Measurements from ENCODE around the gene TMEM51. TPM values are rescaled to one million over a fixed set of nuclear protein-coding genes. Genes with fewer than 3 reads are reported as not detected.

The TMEM51 gene
- total and polyA plus RNA-seq, 4 donors = 1.3 to 8.8 (median 4.6) TPM

- no peaks in the 10 kb centered on the region for H3K9me3 ChIP-seq (ENCODE audit: control insufficient read depth, low read length)
- no peak overlapping the region for H3K27ac ChIP-seq (ENCODE audit: low read depth in 1 of 2, low read length in 2 of 2)
- intact Hi-C loops (cut with DNase I) = loop anchor here (2.0 to 5.0 kb wide), 2 partner anchors 47 to 51 kb away; no protein-coding TSS in a partner anchor
- ATAC-seq (ENCODE audit: low FRiP score) (no peak), DNase-seq (peak in 1 of 2 donors; percentile 46)
- H3K4me3 ChIP-seq (ENCODE audit: low read length in 2 of 2) = no peak overlapping the region
- 70 to 80% methylated on average over 6 of the region's 6 CpGs for WGBS, 2 donors
- H3K4me1 ChIP-seq (ENCODE audit: control insufficient read depth in 1 of 2, insufficient read depth in 2 of 2, low read length in 2 of 2) = peaks cover 2 to 7% of the 10 kb centered on the region in 2 donors
- no peaks in the 10 kb centered on the region for H3K27me3 ChIP-seq (ENCODE audit: control insufficient read depth in 1 of 2, insufficient read depth in 2 of 2, low read length in 1 of 2)
- H3K36me3 ChIP-seq (ENCODE audit: control insufficient read depth in 1 of 2, insufficient read depth in 2 of 2, low read length in 1 of 2) = no peaks in the 10 kb centered on the region
These were observed 54.4 kb downstream of the TMEM51 start for GRCh38 chr1:15207829-15208429.

GRCh38 chr1:15210651-15211375 is 57.3 kb downstream of the TMEM51 start:
- no peak overlapping the region for H3K4me3 ChIP-seq (ENCODE audit: low read length in 2 of 2)
- 19 to 26% methylated on average over 7 of the region's 7 CpGs for WGBS, 2 donors

GRCh38 chr1:15211424-15211823 is 57.9 kb downstream of the TMEM51 start:
- Histone ChIP-seq H3K4me3 (ENCODE audit: low read length in 2 of 2) (no peak overlapping the region), H3K27me3 (ENCODE audit: control insufficient read depth in 1 of 2, insufficient read depth in 2 of 2, low read length in 1 of 2) (no peaks in the 10 kb centered on the region), H3K4me1 (ENCODE audit: control insufficient read depth in 1 of 2, insufficient read depth in 2 of 2, low read length in 2 of 2) (peaks cover 2 to 7% of the 10 kb centered on the region in 2 donors), H3K9me3 (ENCODE audit: control insufficient read depth, low read length) (no peaks in the 10 kb centered on the region), H3K27ac (ENCODE audit: low read depth in 1 of 2, low read length in 2 of 2) (no peak overlapping the region), H3K36me3 (ENCODE audit: control insufficient read depth in 1 of 2, insufficient read depth in 2 of 2, low read length in 1 of 2) (no peaks in the 10 kb centered on the region)
- 87 to 92% methylated on average over 3 of the region's 3 CpGs for WGBS, 2 donors
- DNase-seq = no peak
- ATAC-seq (ENCODE audit: low FRiP score) = no peak
- intact Hi-C loops (cut with DNase I) = loop anchor here (5.0 kb wide), 2 partner anchors 36 to 59 kb away; partner anchors contain the start of genes FHAD1 (in 1 of the 2) and TMEM51 (in 1 of the 2)

More at GRCh38 chr1:15210651-15211375, 57.3 kb downstream of the TMEM51 start:
- H3K36me3 ChIP-seq (ENCODE audit: control insufficient read depth in 1 of 2, insufficient read depth in 2 of 2, low read length in 1 of 2) = no peaks in the 10 kb centered on the region
- ATAC-seq (ENCODE audit: low FRiP score) (peak; percentile 47), DNase-seq (peak in 1 of 2 donors; percentile 43)
- intact Hi-C loops (cut with DNase I) = loop anchor here (5.0 kb wide), 2 partner anchors 36 to 59 kb away; partner anchors contain the start of genes FHAD1 (in 1 of the 2) and TMEM51 (in 1 of the 2)
- no peaks in the 10 kb centered on the region for H3K27me3 ChIP-seq (ENCODE audit: control insufficient read depth in 1 of 2, insufficient read depth in 2 of 2, low read length in 1 of 2)
- H3K9me3 ChIP-seq (ENCODE audit: control insufficient read depth, low read length) = no peaks in the 10 kb centered on the region
- H3K27ac ChIP-seq (ENCODE audit: low read depth in 1 of 2, low read length in 2 of 2) = peak overlapping the region; percentile 21 to 52
- peaks cover 2 to 7% of the 10 kb centered on the region in 2 donors for H3K4me1 ChIP-seq (ENCODE audit: control insufficient read depth in 1 of 2, insufficient read depth in 2 of 2, low read length in 2 of 2)

- Histone ChIP-seq H3K36me3 (ENCODE audit: control insufficient read depth in 1 of 2, insufficient read depth in 2 of 2, low read length in 1 of 2) (no peaks in the 10 kb centered on the region), H3K4me3 (ENCODE audit: low read length in 2 of 2) (no peak overlapping the region), H3K4me1 (ENCODE audit: control insufficient read depth in 1 of 2, insufficient read depth in 2 of 2, low read length in 2 of 2) (peaks cover 2 to 7% of the 10 kb centered on the region in 2 donors), H3K9me3 (ENCODE audit: control insufficient read depth, low read length) (no peaks in the 10 kb centered on the region), H3K27me3 (ENCODE audit: control insufficient read depth in 1 of 2, insufficient read depth in 2 of 2, low read length in 1 of 2) (no peaks in the 10 kb centered on the region), H3K27ac (ENCODE audit: low read depth in 1 of 2, low read length in 2 of 2) (peak overlapping the region in 1 of 2 donors; percentile 12)
- DNase-seq (peak in 1 of 2 donors; percentile 31), ATAC-seq (ENCODE audit: low FRiP score) (no peak)
- intact Hi-C loops (cut with DNase I) = loop anchor here (5.0 kb wide), 2 partner anchors 35 to 60 kb away; partner anchors contain the start of genes FHAD1 (in 1 of the 2) and TMEM51 (in 1 of the 2)
- WGBS, 2 donors = 36 to 38% methylated on average over 17 of the region's 17 CpGs
These were observed 58.8 kb downstream of the TMEM51 start for GRCh38 chr1:15212216-15212953.

GRCh38 chr1:15212954-15213291 is 59.4 kb downstream of the TMEM51 start:
- H3K9me3 ChIP-seq (ENCODE audit: control insufficient read depth, low read length) = no peaks in the 10 kb centered on the region
- peak; percentile 11 for ATAC-seq (ENCODE audit: low FRiP score)
- no peaks in the 10 kb centered on the region for H3K27me3 ChIP-seq (ENCODE audit: control insufficient read depth in 1 of 2, insufficient read depth in 2 of 2, low read length in 1 of 2)
- H3K36me3 ChIP-seq (ENCODE audit: control insufficient read depth in 1 of 2, insufficient read depth in 2 of 2, low read length in 1 of 2) = no peaks in the 10 kb centered on the region
- peaks cover 2 to 7% of the 10 kb centered on the region in 2 donors for H3K4me1 ChIP-seq (ENCODE audit: control insufficient read depth in 1 of 2, insufficient read depth in 2 of 2, low read length in 2 of 2)
- no peak for DNase-seq
- H3K4me3 ChIP-seq (ENCODE audit: low read length in 2 of 2) = no peak overlapping the region
- WGBS, 2 donors = 44% methylated on average over 3 of the region's 3 CpGs
- intact Hi-C loops (cut with DNase I) = loop anchor here (5.0 kb wide), 2 partner anchors 34 to 61 kb away; partner anchors contain the start of genes FHAD1 (in 1 of the 2) and TMEM51 (in 1 of the 2)
- peak overlapping the region; percentile 6 to 12 for H3K27ac ChIP-seq (ENCODE audit: low read depth in 1 of 2, low read length in 2 of 2)

GRCh38 chr1:15213341-15213821 is 59.8 kb downstream of the TMEM51 start:
- no peaks in the 10 kb centered on the region for H3K27me3 ChIP-seq (ENCODE audit: control insufficient read depth in 1 of 2, insufficient read depth in 2 of 2, low read length in 1 of 2)
- 3 to 4% methylated on average over 7 of the region's 7 CpGs for WGBS, 2 donors
- no peak overlapping the region for H3K4me3 ChIP-seq (ENCODE audit: low read length in 2 of 2)
- ATAC-seq (ENCODE audit: low FRiP score) (peak; percentile 40), DNase-seq (peak in 1 of 2 donors; percentile 66)
- peaks cover 2 to 7% of the 10 kb centered on the region in 2 donors for H3K4me1 ChIP-seq (ENCODE audit: control insufficient read depth in 1 of 2, insufficient read depth in 2 of 2, low read length in 2 of 2)
- no peaks in the 10 kb centered on the region for H3K36me3 ChIP-seq (ENCODE audit: control insufficient read depth in 1 of 2, insufficient read depth in 2 of 2, low read length in 1 of 2)
- no peaks in the 10 kb centered on the region for H3K9me3 ChIP-seq (ENCODE audit: control insufficient read depth, low read length)
- H3K27ac ChIP-seq (ENCODE audit: low read depth in 1 of 2, low read length in 2 of 2) = peak overlapping the region; percentile 6 to 77
- intact Hi-C loops (cut with DNase I) = loop anchor here (5.0 kb wide), 2 partner anchors 34 to 61 kb away; partner anchors contain the start of genes FHAD1 (in 1 of the 2) and TMEM51 (in 1 of the 2)

GRCh38 chr1:15214527-15214926 is 61.0 kb downstream of the TMEM51 start:
- Histone ChIP-seq H3K9me3 (ENCODE audit: control insufficient read depth, low read length) (no peaks in the 10 kb centered on the region), H3K27me3 (ENCODE audit: control insufficient read depth in 1 of 2, insufficient read depth in 2 of 2, low read length in 1 of 2) (no peaks in the 10 kb centered on the region), H3K36me3 (ENCODE audit: control insufficient read depth in 1 of 2, insufficient read depth in 2 of 2, low read length in 1 of 2) (no peaks in the 10 kb centered on the region), H3K4me1 (ENCODE audit: control insufficient read depth in 1 of 2, insufficient read depth in 2 of 2, low read length in 2 of 2) (peaks cover 0 to 7% of the 10 kb centered on the region in 2 donors), H3K27ac (ENCODE audit: low read depth in 1 of 2, low read length in 2 of 2) (peak overlapping the region in 1 of 2 donors; percentile 48), H3K4me3 (ENCODE audit: low read length in 2 of 2) (no peak overlapping the region)
- 39 to 45% methylated on average over 19 of the region's 19 CpGs for WGBS, 2 donors
- DNase-seq (peak; percentile 67 to 78), ATAC-seq (ENCODE audit: low FRiP score) (peak; percentile 37)
- intact Hi-C loops (cut with DNase I) = loop anchor here (5.0 kb wide), 2 partner anchors 33 to 62 kb away; partner anchors contain the start of genes FHAD1 (in 1 of the 2) and TMEM51 (in 1 of the 2)

- H3K27ac ChIP-seq (ENCODE audit: low read depth in 1 of 2, low read length in 2 of 2) = peak overlapping the region in 1 of 2 donors; percentile 48
- H3K4me1 ChIP-seq (ENCODE audit: control insufficient read depth in 1 of 2, insufficient read depth in 2 of 2, low read length in 2 of 2) = peaks cover 0 to 4% of the 10 kb centered on the region in 2 donors
- no peaks in the 10 kb centered on the region for H3K9me3 ChIP-seq (ENCODE audit: control insufficient read depth, low read length)
- peak in 1 of 2 donors; percentile 71 for DNase-seq
- 89 to 91% methylated on average over 23 of the region's 23 CpGs for WGBS, 2 donors
- H3K4me3 ChIP-seq (ENCODE audit: low read length in 2 of 2) = no peak overlapping the region
- ATAC-seq (ENCODE audit: low FRiP score) = no peak
- H3K27me3 ChIP-seq (ENCODE audit: control insufficient read depth in 1 of 2, insufficient read depth in 2 of 2, low read length in 1 of 2) = no peaks in the 10 kb centered on the region
- no peaks in the 10 kb centered on the region for H3K36me3 ChIP-seq (ENCODE audit: control insufficient read depth in 1 of 2, insufficient read depth in 2 of 2, low read length in 1 of 2)
- intact Hi-C loops (cut with DNase I) = no loop called here
These were observed 61.6 kb downstream of the TMEM51 start for GRCh38 chr1:15215116-15215515.
